ENCODE results near the gene LYZL1. TPM values are rescaled to one million over a fixed set of nuclear protein-coding genes. Genes with fewer than 3 reads are reported as not detected.

Gene LYZL1
- polyA plus RNA-seq, 1 donor from 2014 or later = not detected

DNA sequence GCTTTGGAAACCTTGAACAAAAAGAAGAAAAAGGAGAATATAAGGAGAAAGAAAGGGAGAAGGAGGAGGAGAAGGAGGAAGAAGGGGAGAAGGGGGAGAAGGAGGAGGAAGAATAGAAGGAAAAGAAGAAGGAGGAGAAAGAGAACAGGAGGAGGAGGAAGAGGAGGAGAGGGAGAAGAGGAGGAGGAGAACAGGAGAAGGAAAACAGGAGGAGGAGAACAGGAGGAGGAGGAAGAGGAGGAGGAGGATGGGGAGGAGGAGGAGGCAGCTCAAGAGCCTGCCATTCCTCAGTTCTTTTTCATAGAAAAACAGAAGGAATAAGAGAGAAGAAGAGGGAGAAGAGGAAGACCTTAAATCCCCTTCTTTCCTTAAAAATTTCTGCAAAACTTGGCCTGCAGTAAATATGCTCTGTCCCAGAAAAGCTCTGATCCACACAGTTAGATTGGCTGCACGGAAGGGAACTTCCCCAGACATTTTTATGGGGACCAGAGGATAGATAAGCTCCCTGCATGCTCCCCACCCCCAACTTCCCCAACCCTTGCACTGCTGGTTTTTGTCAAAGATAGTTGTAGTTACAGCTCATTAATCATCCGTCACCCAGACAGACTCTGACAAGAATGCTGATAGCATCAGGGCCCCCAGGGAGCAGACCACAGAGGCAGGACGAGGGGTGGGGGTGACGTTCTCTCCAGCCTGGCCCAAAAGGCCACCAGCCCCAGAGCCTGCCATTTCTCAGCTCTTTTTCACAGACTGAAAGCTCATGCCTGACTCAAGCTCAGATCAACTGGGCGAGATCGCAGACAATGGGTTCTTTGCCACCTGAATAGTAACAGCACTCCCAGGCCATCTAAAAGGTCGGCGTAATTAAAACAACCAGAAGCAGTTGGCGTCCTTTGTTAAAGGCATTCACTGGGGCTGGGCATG lies 34.5 kb upstream of the LYZL1 start:
- H3K27me3 ChIP-seq (ENCODE audit: insufficient read depth, low read depth, low read length) = no peaks in the 10 kb centered on the region
- no peak overlapping the region for H2AFZ ChIP-seq (ENCODE audit: low read depth, low read length)
- no peak overlapping the region for H3K4me3 ChIP-seq (ENCODE audit: low read length)
- no peaks in the 10 kb centered on the region for H3F3A ChIP-seq (ENCODE audit: insufficient read depth, low read length, poor library complexity, severe bottlenecking)
- no peaks in the 10 kb centered on the region for H3K79me2 ChIP-seq (replicated peaks; ENCODE audit: insufficient read depth, low read length)
- H3K27ac ChIP-seq (ENCODE audit: low read length) = no peak overlapping the region
- no peaks in the 10 kb centered on the region for H4K20me1 ChIP-seq (ENCODE audit: insufficient read depth)
- peaks cover 3% of the 10 kb centered on the region for H3K9me3 ChIP-seq (ENCODE audit: low read length)
- H3K9ac ChIP-seq (ENCODE audit: low read length) = no peak overlapping the region
- TF ChIP-seq EP300 (conservative IDR thresholded peaks at IDR 0.05; ENCODE audit: poor library complexity, severe bottlenecking) = no peak
- TF ChIP-seq TAF1 (IDR thresholded peaks at IDR 0.05; ENCODE audit: low read depth) = no peak
- TF ChIP-seq MXI1 (conservative IDR thresholded peaks at IDR 0.05; ENCODE audit: poor library complexity, severe bottlenecking) = no peak
- no peak for TF ChIP-seq POLR2AphosphoS5 (IDR thresholded peaks at IDR 0.05)
- no peak for TF ChIP-seq RAD21 (conservative IDR thresholded peaks at IDR 0.05)
- TF ChIP-seq, protein P1, sequence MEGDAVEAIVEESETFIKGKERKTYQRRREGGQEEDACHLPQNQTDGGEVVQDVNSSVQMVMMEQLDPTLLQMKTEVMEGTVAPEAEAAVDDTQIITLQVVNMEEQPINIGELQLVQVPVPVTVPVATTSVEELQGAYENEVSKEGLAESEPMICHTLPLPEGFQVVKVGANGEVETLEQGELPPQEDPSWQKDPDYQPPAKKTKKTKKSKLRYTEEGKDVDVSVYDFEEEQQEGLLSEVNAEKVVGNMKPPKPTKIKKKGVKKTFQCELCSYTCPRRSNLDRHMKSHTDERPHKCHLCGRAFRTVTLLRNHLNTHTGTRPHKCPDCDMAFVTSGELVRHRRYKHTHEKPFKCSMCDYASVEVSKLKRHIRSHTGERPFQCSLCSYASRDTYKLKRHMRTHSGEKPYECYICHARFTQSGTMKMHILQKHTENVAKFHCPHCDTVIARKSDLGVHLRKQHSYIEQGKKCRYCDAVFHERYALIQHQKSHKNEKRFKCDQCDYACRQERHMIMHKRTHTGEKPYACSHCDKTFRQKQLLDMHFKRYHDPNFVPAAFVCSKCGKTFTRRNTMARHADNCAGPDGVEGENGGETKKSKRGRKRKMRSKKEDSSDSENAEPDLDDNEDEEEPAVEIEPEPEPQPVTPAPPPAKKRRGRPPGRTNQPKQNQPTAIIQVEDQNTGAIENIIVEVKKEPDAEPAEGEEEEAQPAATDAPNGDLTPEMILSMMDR (IDR thresholded peaks at IDR 0.05; ENCODE audit: poor library complexity, severe bottlenecking) = no peak
- no peak for TF ChIP-seq EZH2 (IDR thresholded peaks at IDR 0.05; ENCODE audit: borderline replicate concordance, insufficient read depth, low read length, poor library complexity, severe bottlenecking)
- TF ChIP-seq, protein P2, sequence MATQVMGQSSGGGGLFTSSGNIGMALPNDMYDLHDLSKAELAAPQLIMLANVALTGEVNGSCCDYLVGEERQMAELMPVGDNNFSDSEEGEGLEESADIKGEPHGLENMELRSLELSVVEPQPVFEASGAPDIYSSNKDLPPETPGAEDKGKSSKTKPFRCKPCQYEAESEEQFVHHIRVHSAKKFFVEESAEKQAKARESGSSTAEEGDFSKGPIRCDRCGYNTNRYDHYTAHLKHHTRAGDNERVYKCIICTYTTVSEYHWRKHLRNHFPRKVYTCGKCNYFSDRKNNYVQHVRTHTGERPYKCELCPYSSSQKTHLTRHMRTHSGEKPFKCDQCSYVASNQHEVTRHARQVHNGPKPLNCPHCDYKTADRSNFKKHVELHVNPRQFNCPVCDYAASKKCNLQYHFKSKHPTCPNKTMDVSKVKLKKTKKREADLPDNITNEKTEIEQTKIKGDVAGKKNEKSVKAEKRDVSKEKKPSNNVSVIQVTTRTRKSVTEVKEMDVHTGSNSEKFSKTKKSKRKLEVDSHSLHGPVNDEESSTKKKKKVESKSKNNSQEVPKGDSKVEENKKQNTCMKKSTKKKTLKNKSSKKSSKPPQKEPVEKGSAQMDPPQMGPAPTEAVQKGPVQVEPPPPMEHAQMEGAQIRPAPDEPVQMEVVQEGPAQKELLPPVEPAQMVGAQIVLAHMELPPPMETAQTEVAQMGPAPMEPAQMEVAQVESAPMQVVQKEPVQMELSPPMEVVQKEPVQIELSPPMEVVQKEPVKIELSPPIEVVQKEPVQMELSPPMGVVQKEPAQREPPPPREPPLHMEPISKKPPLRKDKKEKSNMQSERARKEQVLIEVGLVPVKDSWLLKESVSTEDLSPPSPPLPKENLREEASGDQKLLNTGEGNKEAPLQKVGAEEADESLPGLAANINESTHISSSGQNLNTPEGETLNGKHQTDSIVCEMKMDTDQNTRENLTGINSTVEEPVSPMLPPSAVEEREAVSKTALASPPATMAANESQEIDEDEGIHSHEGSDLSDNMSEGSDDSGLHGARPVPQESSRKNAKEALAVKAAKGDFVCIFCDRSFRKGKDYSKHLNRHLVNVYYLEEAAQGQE (IDR thresholded peaks at IDR 0.05; ENCODE audit: borderline replicate concordance) = no peak
- no peak for TF ChIP-seq SMC3 (conservative IDR thresholded peaks at IDR 0.05; ENCODE audit: poor library complexity)
- H3K9me2 ChIP-seq (ENCODE audit: insufficient read depth, low read length) = no peaks in the 10 kb centered on the region
- H3K4me2 ChIP-seq (ENCODE audit: low read length) = no peak overlapping the region
- no peaks in the 10 kb centered on the region for H3K36me3 ChIP-seq (ENCODE audit: insufficient read depth, low read length)

DNA sequence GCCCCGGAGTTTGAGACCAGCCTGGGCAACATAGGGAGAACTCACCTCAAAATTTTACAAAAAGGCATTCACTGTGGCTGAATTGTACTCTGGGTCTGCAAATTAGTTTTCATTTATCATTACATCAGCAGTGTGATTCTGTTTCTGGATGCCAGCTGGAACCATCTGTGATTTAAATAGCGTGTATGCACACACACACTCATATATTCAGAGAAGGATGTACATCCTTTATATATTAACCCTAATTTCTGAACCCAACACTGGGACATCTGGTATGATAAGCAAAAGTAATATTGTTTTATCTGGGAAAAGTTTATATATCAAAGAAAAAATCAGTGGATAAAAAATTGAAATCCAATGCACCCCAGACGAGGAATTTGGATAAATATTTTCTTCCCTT lies 33.8 kb upstream of the LYZL1 start:
- H3K79me2 ChIP-seq (replicated peaks; ENCODE audit: insufficient read depth, low read length) = no peaks in the 10 kb centered on the region
- H3F3A ChIP-seq (ENCODE audit: insufficient read depth, low read length, poor library complexity, severe bottlenecking) = no peaks in the 10 kb centered on the region
- no peak overlapping the region for H3K27ac ChIP-seq (ENCODE audit: low read length)
- no peaks in the 10 kb centered on the region for H3K9me2 ChIP-seq (ENCODE audit: insufficient read depth, low read length)
- no peak overlapping the region for H2AFZ ChIP-seq (ENCODE audit: low read depth, low read length)
- H3K4me3 ChIP-seq (ENCODE audit: low read length) = no peak overlapping the region
- TF ChIP-seq MXI1 (conservative IDR thresholded peaks at IDR 0.05; ENCODE audit: poor library complexity, severe bottlenecking) = no peak
- TF ChIP-seq, protein P1 (IDR thresholded peaks at IDR 0.05; ENCODE audit: poor library complexity, severe bottlenecking) = no peak
- no peaks in the 10 kb centered on the region for H3K36me3 ChIP-seq (ENCODE audit: insufficient read depth, low read length)
- peaks cover 5% of the 10 kb centered on the region for H3K9me3 ChIP-seq (ENCODE audit: low read length)
- H3K4me2 ChIP-seq (ENCODE audit: low read length) = no peak overlapping the region
- no peaks in the 10 kb centered on the region for H3K27me3 ChIP-seq (ENCODE audit: insufficient read depth, low read depth, low read length)
- no peak overlapping the region for H3K9ac ChIP-seq (ENCODE audit: low read length)
- no peaks in the 10 kb centered on the region for H4K20me1 ChIP-seq (ENCODE audit: insufficient read depth)
